ENCODE measurements around the gene IL3. TPM values are rescaled to one million over a fixed set of nuclear protein-coding genes. Genes with fewer than 3 reads are reported as not detected.

The IL3 gene
- total and polyA plus RNA-seq, 9 of the 15 experiments (the other 6 are each of a cell fraction or from before 2014, with no cell fraction given) = not detected

DNA sequence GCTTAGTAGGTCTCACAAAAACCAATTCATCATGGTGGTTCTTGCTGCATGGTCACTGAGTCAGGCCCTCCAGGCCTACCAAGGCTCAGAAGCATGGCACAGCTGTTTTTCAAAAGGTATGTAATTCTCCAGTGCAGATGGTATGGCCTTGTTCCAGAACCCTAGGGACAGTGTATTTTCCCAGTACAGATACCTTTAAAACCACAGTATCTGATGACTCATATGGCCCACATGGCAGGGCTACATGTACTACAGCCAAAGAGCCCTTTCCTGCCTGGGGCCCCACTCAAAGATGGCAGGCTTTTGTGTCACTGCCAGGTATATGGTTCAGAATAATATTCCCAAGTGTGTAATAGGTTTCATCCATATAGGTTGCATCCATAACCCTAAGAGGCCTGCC, 29.7 kb downstream of the IL3 start (continued):
- TF ChIP-seq, protein P1, sequence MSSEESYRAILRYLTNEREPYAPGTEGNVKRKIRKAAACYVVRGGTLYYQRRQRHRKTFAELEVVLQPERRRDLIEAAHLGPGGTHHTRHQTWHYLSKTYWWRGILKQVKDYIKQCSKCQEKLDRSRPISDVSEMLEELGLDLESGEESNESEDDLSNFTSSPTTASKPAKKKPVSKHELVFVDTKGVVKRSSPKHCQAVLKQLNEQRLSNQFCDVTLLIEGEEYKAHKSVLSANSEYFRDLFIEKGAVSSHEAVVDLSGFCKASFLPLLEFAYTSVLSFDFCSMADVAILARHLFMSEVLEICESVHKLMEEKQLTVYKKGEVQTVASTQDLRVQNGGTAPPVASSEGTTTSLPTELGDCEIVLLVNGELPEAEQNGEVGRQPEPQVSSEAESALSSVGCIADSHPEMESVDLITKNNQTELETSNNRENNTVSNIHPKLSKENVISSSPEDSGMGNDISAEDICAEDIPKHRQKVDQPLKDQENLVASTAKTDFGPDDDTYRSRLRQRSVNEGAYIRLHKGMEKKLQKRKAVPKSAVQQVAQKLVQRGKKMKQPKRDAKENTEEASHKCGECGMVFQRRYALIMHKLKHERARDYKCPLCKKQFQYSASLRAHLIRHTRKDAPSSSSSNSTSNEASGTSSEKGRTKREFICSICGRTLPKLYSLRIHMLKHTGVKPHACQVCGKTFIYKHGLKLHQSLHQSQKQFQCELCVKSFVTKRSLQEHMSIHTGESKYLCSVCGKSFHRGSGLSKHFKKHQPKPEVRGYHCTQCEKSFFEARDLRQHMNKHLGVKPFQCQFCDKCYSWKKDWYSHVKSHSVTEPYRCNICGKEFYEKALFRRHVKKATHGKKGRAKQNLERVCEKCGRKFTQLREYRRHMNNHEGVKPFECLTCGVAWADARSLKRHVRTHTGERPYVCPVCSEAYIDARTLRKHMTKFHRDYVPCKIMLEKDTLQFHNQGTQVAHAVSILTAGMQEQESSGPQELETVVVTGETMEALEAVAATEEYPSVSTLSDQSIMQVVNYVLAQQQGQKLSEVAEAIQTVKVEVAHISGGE (CRISPR knock-in tag; IDR thresholded peaks at IDR 0.05) = no peak
- 0 out of 2 replicates have a peak, but pooled peaks have one; percentile 13 for TF ChIP-seq ZBTB9 (CRISPR knock-in tag; IDR thresholded peaks at IDR 0.05)

- H3K27me3 ChIP-seq (ENCODE audit: control insufficient read depth in 2 of 2, insufficient read depth in 2 of 2, low read length in 2 of 2) = no peaks in the 10 kb centered on the region
- BruUV-seq (replicated peaks) = no TSS peak
- no peak overlapping the region for H3K4me2 ChIP-seq (ENCODE audit: insufficient read depth, low read length)
- H3K9me3 ChIP-seq (replicated peaks; ENCODE audit: control insufficient read depth, insufficient read depth, low read depth, low read length) = no peaks in the 10 kb centered on the region
- no peaks in the 10 kb centered on the region for H3K9me1 ChIP-seq (ENCODE audit: control insufficient read depth, insufficient read depth, low read length)
- no peak overlapping the region for H2AFZ ChIP-seq (ENCODE audit: low read depth, low read length)
- H3K36me3 ChIP-seq (ENCODE audit: control insufficient read depth, insufficient read depth, low read length) = no peaks in the 10 kb centered on the region
- H3K4me3 ChIP-seq = no peak overlapping the region
- in situ Hi-C loops (cut with MboI) = no loop called here
- no peak for DNase-seq (ENCODE audit: extremely low read depth in 1 of 4, low spot score in 3 of 4)
- intact Hi-C loops (cut with micrococcal nuclease) = no loop called here
- no peak for TF ChIP-seq WHSC1 (IDR thresholded peaks at IDR 0.05; ENCODE audit: low read length)
- no peak for TF ChIP-seq ZNF174 (CRISPR knock-in tag; IDR thresholded peaks at IDR 0.05)
- TF ChIP-seq, protein P2, sequence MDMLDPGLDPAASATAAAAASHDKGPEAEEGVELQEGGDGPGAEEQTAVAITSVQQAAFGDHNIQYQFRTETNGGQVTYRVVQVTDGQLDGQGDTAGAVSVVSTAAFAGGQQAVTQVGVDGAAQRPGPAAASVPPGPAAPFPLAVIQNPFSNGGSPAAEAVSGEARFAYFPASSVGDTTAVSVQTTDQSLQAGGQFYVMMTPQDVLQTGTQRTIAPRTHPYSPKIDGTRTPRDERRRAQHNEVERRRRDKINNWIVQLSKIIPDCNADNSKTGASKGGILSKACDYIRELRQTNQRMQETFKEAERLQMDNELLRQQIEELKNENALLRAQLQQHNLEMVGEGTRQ (CRISPR knock-in tag; IDR thresholded peaks at IDR 0.05) = no peak
- no peak for TF ChIP-seq ZBTB1 (CRISPR knock-in tag; IDR thresholded peaks at IDR 0.05; ENCODE audit: borderline replicate concordance, low read depth)
- no peak for TF ChIP-seq XRCC4 (IDR thresholded peaks at IDR 0.05; ENCODE audit: extremely low read depth, insufficient read depth, insufficient read length)
- TF ChIP-seq, protein P3, sequence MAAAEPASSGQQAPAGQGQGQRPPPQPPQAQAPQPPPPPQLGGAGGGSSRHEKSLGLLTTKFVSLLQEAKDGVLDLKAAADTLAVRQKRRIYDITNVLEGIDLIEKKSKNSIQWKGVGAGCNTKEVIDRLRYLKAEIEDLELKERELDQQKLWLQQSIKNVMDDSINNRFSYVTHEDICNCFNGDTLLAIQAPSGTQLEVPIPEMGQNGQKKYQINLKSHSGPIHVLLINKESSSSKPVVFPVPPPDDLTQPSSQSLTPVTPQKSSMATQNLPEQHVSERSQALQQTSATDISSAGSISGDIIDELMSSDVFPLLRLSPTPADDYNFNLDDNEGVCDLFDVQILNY (CRISPR knock-in tag; IDR thresholded peaks at IDR 0.05) = no peak
- TF ChIP-seq ESRRB (CRISPR knock-in tag; IDR thresholded peaks at IDR 0.05; ENCODE audit: borderline replicate concordance) = no peak
- no peak for TF ChIP-seq POLR2H (tag; IDR thresholded peaks at IDR 0.05; ENCODE audit: low read depth)
- TF ChIP-seq RAD51 (IDR thresholded peaks at IDR 0.05; ENCODE audit: borderline replicate concordance, low read depth) = no peak
- CTCF ChIA-PET (ENCODE audit: low intra/inter-chr PET ratio) = no interaction called here
- 32% methylated on average over 2 of the region's 3 CpGs for WGBS (ENCODE audit: insufficient coverage, low coverage, missing lambda C conversion rate)
- H3K4me1 ChIP-seq (replicated peaks in 1 of 2; ENCODE audit: control insufficient read depth in 2 of 2, insufficient read depth in 2 of 2, low read length in 2 of 2) = peaks cover 4 to 27% of the 10 kb centered on the region in 2 experiments; a peak in 4 of 5 replicates
- no peak for FAIRE-seq
- ATAC-seq = no peak
- POLR2A ChIA-PET = interaction anchor here (1.0 to 3.0 kb wide), 3 partner anchors 10 to 15 kb away, joined by 3 to 11 read pairs (median 3); no protein-coding TSS in a partner anchor
- H4K20me1 ChIP-seq (replicated peaks; ENCODE audit: control insufficient read depth, insufficient read depth, low read length) = no peaks in the 10 kb centered on the region
- H3K79me2 ChIP-seq (ENCODE audit: control insufficient read depth, insufficient read depth, low read length) = no peaks in the 10 kb centered on the region
- H3K27ac ChIP-seq (ENCODE audit: extremely low read depth, low read depth, low read length) = no peak overlapping the region
- H3K9ac ChIP-seq (ENCODE audit: insufficient read depth in 1 of 2, low read depth in 2 of 2, low read length in 2 of 2) = no peak overlapping the region
These were observed 32.8 kb downstream of the IL3 start for GRCh38 chr5:132093271-132093670.

All from K562 (cell line).